ENCODE data around the gene NOP58. TPM values are rescaled to one million over a fixed set of nuclear protein-coding genes. Genes with fewer than 3 reads are reported as not detected.

NOP58 gene
- total RNA-seq, 1 donor from 2014 or later: 153 TPM

DNA sequence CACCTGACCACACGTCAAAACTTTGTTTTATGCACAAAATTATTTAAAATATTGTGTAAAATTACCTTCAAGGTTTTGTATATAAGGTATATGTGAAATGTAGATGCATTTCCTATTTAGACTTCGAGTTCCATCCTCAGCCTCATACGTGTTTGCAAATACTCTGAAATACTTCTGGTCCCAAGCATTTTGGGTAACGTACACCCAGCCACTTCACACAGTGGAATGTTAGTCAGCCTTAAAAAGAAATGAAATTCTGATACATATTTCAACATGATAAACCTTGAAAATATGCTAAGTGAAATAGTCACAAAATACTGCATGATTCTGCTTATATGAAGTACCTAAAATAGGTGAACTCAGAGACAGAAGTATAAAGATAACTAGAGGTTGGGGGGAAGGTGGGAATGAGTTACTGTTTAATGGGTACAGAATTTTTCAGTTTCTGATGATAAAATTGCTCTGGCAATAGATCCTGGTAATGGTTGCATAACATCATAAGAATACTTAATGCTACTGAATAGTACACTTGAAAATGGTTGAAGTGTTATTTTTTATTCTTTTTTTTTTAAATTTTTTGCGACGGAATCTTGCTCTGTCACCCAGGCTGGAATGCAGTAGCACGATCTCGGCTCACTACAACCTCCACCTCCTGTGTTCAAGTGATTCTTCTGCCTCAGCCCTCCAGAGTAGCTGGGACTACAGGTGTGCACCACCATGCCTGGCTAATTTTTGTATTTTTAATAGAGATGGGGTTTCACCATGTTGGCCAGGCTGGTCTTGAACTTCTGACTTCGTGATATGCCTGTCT is 24.0 kb downstream of the NOP58 start:
- intact Hi-C loops (cut with micrococcal nuclease): no loop called here
- H3K36me3 Mint-ChIP-seq (ENCODE audit: low read depth): peaks cover 80% of the 10 kb centered on the region
- POLR2A ChIA-PET: no interaction called here

DNA sequence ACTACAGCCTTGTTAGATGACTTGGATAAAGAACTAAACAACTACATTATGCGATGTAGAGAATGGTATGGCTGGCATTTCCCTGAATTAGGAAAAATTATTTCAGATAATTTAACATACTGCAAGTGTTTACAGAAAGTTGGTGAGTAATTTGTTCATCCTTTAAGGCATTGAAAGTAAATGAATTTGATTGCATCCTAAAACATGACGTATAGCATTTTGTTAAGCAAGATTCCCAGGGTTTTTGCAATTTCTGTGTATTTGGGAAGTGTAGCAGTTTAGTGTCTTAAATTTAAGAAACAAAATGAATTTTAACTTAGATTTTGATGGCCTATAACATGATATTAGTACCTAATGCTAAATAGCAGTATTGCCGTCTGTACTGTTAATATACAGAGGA is 24.8 kb downstream of the NOP58 start:
- peaks cover 80% of the 10 kb centered on the region for H3K36me3 Mint-ChIP-seq (ENCODE audit: low read depth)
- H3K27ac Mint-ChIP-seq: no peak overlapping the region
- no peak overlapping the region for H3K4me3 Mint-ChIP-seq
- POLR2A ChIA-PET: no interaction called here
- DNase-seq (no peak), ATAC-seq (ENCODE audit: low read depth) (no peak)
- H3K27me3 Mint-ChIP-seq: no peaks in the 10 kb centered on the region
- no peaks in the 10 kb centered on the region for H3K4me1 Mint-ChIP-seq
- CTCF ChIA-PET: interaction anchor here (1.5 kb wide), 1 partner anchor 11 kb away, joined by 3 read pairs; no protein-coding TSS in a partner anchor
- no peaks in the 10 kb centered on the region for H3K9me3 Mint-ChIP-seq
- intact Hi-C loops (cut with micrococcal nuclease): no loop called here
- TF ChIP-seq, protein P1, sequence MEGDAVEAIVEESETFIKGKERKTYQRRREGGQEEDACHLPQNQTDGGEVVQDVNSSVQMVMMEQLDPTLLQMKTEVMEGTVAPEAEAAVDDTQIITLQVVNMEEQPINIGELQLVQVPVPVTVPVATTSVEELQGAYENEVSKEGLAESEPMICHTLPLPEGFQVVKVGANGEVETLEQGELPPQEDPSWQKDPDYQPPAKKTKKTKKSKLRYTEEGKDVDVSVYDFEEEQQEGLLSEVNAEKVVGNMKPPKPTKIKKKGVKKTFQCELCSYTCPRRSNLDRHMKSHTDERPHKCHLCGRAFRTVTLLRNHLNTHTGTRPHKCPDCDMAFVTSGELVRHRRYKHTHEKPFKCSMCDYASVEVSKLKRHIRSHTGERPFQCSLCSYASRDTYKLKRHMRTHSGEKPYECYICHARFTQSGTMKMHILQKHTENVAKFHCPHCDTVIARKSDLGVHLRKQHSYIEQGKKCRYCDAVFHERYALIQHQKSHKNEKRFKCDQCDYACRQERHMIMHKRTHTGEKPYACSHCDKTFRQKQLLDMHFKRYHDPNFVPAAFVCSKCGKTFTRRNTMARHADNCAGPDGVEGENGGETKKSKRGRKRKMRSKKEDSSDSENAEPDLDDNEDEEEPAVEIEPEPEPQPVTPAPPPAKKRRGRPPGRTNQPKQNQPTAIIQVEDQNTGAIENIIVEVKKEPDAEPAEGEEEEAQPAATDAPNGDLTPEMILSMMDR (IDR thresholded peaks at IDR 0.05): no peak

More for the DNA sequence above, 24.0 kb downstream of the NOP58 start:
- H3K4me3 Mint-ChIP-seq: no peak overlapping the region
- ATAC-seq (ENCODE audit: low read depth) (no peak), DNase-seq (no peak)
- H3K9me3 Mint-ChIP-seq: no peaks in the 10 kb centered on the region
- H3K27ac Mint-ChIP-seq: no peak overlapping the region
- H3K27me3 Mint-ChIP-seq: no peaks in the 10 kb centered on the region
- TF ChIP-seq, protein P1 (IDR thresholded peaks at IDR 0.05): no peak
- CTCF ChIA-PET: interaction anchor here (0.6 kb wide), 1 partner anchor 28 kb away, joined by 3 read pairs; no protein-coding TSS in a partner anchor
- H3K4me1 Mint-ChIP-seq: no peaks in the 10 kb centered on the region

DNA sequence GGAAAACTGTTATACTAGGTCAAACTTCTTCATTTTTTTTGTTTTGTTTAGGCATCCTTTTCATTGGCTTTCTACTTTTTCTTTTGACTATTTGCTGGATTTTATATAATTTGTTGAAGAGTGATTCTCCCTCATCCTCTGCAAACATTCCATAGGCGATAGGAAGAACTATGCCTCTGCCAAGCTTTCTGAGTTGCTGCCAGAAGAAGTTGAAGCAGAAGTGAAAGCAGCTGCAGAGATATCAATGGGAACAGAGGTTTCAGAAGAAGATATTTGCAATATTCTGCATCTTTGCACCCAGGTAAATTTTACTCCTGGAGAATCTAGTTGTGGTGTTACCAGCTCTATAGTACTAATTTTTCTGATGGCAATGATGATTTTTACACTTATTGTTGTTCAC is 25.4 kb downstream of the NOP58 start:
- H3K27ac Mint-ChIP-seq: no peak overlapping the region
- no peaks in the 10 kb centered on the region for H3K27me3 Mint-ChIP-seq
- ChIA-PET POLR2A (no interaction called here), CTCF (interaction anchor here (1.5 kb wide), 1 partner anchor 12 kb away, joined by 3 read pairs; no protein-coding TSS in a partner anchor)
- H3K4me1 Mint-ChIP-seq: no peaks in the 10 kb centered on the region
- H3K9me3 Mint-ChIP-seq: no peaks in the 10 kb centered on the region
- TF ChIP-seq, protein P1 (IDR thresholded peaks at IDR 0.05): no peak
- no peak overlapping the region for H3K4me3 Mint-ChIP-seq
- peaks cover 82% of the 10 kb centered on the region for H3K36me3 Mint-ChIP-seq (ENCODE audit: low read depth)
- DNase-seq (no peak), ATAC-seq (ENCODE audit: low read depth) (no peak)
- intact Hi-C loops (cut with micrococcal nuclease): no loop called here

DNA sequence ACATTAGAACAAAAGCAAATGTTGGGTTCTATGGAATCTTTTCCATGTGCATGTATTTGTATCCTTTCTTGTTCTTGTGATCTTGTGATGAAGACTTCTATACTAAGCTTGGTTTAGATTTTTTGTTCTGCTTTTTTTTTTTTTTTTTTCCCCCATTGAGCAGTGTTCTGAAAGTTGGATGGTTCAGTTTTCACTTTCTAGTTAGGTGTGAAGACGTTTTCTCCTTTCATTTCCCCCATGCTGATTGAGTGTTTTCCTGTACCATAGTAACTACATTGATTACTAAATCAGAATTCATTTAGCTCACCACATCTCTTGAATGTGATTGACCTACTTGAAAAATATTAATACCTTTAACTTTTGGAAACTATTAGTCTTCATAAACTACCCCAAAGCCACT is 34.1 kb downstream of the NOP58 start:
- TF ChIP-seq, protein P1 (IDR thresholded peaks at IDR 0.05): no peak
- Mint-ChIP-seq H3K4me3 (no peak overlapping the region), H3K4me1 (peaks cover 7% of the 10 kb centered on the region), H3K27me3 (no peaks in the 10 kb centered on the region), H3K36me3 (ENCODE audit: low read depth) (peaks cover 84% of the 10 kb centered on the region), H3K9me3 (no peaks in the 10 kb centered on the region), H3K27ac (peak overlapping the region; percentile 28)
- ChIA-PET CTCF (no interaction called here), POLR2A (interaction anchor here (0.5 to 0.6 kb wide), 3 partner anchors 32 to 970 kb away, joined by 3 to 10 read pairs (median 7); no protein-coding TSS in a partner anchor)
- peak; percentile 54 for ATAC-seq (ENCODE audit: low read depth)
- intact Hi-C loops (cut with micrococcal nuclease): loop anchor here (2.0 kb wide), 1 partner anchor 15 kb away; no protein-coding TSS in a partner anchor
- no peak for DNase-seq

DNA sequence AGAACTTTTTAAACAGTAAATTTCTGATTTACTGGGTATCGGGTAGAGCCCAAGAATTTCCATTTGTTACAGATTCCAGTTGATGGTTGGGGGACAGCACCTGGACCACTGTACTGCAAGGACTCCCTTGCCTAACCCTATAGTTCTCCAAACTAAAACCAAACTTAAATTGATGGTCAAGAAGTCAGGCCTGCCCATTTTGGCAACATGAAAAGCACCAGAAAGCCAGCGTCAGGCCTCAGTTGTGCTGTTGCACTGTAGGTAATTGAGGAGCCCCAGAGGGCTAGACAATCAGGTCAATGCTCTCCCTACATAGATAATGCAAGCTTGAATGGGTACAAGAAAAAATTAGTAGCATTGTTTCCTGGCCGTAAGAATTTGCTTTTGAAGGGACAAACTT is 40.5 kb downstream of the NOP58 start:
- no peaks in the 10 kb centered on the region for H3K27me3 Mint-ChIP-seq
- H3K4me3 Mint-ChIP-seq: no peak overlapping the region
- TF ChIP-seq, protein P1 (IDR thresholded peaks at IDR 0.05): no peak
- H3K9me3 Mint-ChIP-seq: no peaks in the 10 kb centered on the region
- intact Hi-C loops (cut with micrococcal nuclease): no loop called here
- H3K36me3 Mint-ChIP-seq (ENCODE audit: low read depth): peaks cover 71% of the 10 kb centered on the region
- ChIA-PET CTCF (no interaction called here), POLR2A (no interaction called here)
- ATAC-seq (ENCODE audit: low read depth): no peak
- no peaks in the 10 kb centered on the region for H3K4me1 Mint-ChIP-seq
- H3K27ac Mint-ChIP-seq: no peak overlapping the region
- no peak for DNase-seq
